K562 (cell line): ENCODE measurements around the gene FGF22.
"Not testable (repeated sequence)": the region's sequence is repeated elsewhere in the genome, so short reads cannot be mapped to it uniquely, and the experiment has no call there.

ENCODE experiments used
- ILK ChIP-seq: fragments of 450-650 bp; IDR thresholded peaks from 2 replicates; pipeline ENCODE4 v1.6.1; 2016; ENCODE audit warnings: missing genetic modification characterization, low read depth, mild to moderate bottlenecking, missing compliant biosample characterization, moderate library complexity, borderline replicate concordance
- LEF1 ChIP-seq: fragments of 450-650 bp; IDR thresholded peaks from 2 replicates; pipeline ENCODE4 v1.6.1; 2016; ENCODE audit warnings: mild to moderate bottlenecking
- MXI1 ChIP-seq: IDR thresholded peaks from 2 replicates; pipeline ENCODE4 v1.6.1; 2011; ENCODE audit warnings: low read depth, mild to moderate bottlenecking, improper control_type of control experiment, low read length
- POLR2A ChIP-seq: fragments of 450-650 bp; conservative IDR thresholded peaks from 2 replicates; pipeline ENCODE4 v1.6.1; 2016
- SRF ChIP-seq, 2 experiments: fragments of 250-450, 450-650 bp in 1 of 2; sonication (Bioruptor Pico) in 1 of 2; sonication (generic) in 1 of 2; formaldehyde crosslinking; IDR thresholded peaks; 2 replicates each; pipeline versions ENCODE4 v1.5.0 to v1.5.1; 2020 to 2022; ENCODE audit warnings: mild to moderate bottlenecking in 1 of 2, missing genetic modification reagents in 1 of 2
- TF ChIP-seq, protein P1 (sequence below), 3 experiments: IDR thresholded peaks in 2 of 3; conservative IDR thresholded peaks in 1 of 3; 2 replicates each; pipeline ENCODE4 v1.5.1; 2011 to 2012; ENCODE audit warnings: low read length in 3 of 3, mild to moderate bottlenecking in 3 of 3, control low read depth in 2 of 3, improper control_type of control experiment in 1 of 3, inconsistent platforms in 1 of 3, low read depth in 1 of 3, mixed read lengths in 1 of 3, moderate library complexity in 1 of 3; ENCODE audit not compliant: insufficient read depth in 2 of 3

DNA sequence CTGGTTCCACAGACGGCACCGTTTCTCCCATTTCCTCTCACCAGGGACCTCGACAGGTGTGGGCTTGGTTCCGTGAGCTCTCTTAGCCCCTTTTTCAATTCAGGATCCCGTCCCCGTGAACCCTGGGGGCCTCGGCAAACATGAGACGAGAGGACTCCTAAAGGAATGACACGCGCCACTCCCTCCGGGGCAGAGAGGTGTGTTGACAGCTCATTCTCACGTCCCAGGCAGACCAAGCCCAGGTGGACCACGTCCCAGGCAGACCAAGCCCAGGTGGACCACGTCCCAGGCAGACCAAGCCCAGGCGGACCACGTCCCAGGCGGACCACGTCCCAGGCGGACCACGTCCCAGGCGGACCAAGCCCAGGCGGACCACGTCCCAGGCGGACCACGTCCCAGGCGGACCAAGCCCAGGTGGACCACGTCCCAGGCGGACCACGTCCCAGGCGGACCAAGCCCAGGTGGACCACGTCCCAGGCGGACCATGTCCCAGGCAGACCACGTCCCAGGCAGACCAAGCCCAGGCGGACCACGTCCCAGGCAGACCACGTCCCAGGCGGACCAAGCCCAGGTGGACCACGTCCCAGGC, 27.4 kb downstream of the FGF22 start:
- TF ChIP-seq ILK (tag); LEF1; POLR2A; MXI1; SRF (CRISPR knock-in tag; IDR thresholded peaks at IDR 0.05): not testable (repeated sequence)
- TF ChIP-seq, protein P1, sequence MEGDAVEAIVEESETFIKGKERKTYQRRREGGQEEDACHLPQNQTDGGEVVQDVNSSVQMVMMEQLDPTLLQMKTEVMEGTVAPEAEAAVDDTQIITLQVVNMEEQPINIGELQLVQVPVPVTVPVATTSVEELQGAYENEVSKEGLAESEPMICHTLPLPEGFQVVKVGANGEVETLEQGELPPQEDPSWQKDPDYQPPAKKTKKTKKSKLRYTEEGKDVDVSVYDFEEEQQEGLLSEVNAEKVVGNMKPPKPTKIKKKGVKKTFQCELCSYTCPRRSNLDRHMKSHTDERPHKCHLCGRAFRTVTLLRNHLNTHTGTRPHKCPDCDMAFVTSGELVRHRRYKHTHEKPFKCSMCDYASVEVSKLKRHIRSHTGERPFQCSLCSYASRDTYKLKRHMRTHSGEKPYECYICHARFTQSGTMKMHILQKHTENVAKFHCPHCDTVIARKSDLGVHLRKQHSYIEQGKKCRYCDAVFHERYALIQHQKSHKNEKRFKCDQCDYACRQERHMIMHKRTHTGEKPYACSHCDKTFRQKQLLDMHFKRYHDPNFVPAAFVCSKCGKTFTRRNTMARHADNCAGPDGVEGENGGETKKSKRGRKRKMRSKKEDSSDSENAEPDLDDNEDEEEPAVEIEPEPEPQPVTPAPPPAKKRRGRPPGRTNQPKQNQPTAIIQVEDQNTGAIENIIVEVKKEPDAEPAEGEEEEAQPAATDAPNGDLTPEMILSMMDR (IDR thresholded peaks at IDR 0.05 in 2 of 3, conservative IDR thresholded peaks at IDR 0.05 in 1 of 3; ENCODE audit: insufficient read depth in 2 of 3, low read depth in 1 of 3, low read length in 3 of 3), result not testable (repeated sequence)
